ENCODE measurements around the gene FAM221B. TPM values are rescaled to one million over a fixed set of nuclear protein-coding genes. Genes with fewer than 3 reads are reported as not detected.
A peak's percentile ranks its signal among the peaks of the same experiment; 100 is the strongest.

FAM221B gene
- total and polyA plus RNA-seq, 7 donors = 0.03 TPM; not detected in 6

- no peak for DNase-seq
- TF ChIP-seq, protein P1, sequence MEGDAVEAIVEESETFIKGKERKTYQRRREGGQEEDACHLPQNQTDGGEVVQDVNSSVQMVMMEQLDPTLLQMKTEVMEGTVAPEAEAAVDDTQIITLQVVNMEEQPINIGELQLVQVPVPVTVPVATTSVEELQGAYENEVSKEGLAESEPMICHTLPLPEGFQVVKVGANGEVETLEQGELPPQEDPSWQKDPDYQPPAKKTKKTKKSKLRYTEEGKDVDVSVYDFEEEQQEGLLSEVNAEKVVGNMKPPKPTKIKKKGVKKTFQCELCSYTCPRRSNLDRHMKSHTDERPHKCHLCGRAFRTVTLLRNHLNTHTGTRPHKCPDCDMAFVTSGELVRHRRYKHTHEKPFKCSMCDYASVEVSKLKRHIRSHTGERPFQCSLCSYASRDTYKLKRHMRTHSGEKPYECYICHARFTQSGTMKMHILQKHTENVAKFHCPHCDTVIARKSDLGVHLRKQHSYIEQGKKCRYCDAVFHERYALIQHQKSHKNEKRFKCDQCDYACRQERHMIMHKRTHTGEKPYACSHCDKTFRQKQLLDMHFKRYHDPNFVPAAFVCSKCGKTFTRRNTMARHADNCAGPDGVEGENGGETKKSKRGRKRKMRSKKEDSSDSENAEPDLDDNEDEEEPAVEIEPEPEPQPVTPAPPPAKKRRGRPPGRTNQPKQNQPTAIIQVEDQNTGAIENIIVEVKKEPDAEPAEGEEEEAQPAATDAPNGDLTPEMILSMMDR (IDR thresholded peaks at IDR 0.05) = no peak
- no peak for TF ChIP-seq POLR2AphosphoS5 (IDR thresholded peaks at IDR 0.05)
- TF ChIP-seq EP300 (IDR thresholded peaks at IDR 0.05) = no peak
- TF ChIP-seq POLR2A (IDR thresholded peaks at IDR 0.05) = no peak
- Histone ChIP-seq H3K27ac (no peak overlapping the region), H3K9me3 (no peaks in the 10 kb centered on the region), H3K4me1 (no peaks in the 10 kb centered on the region), H3K4me3 (no peak overlapping the region), H3K36me3 (no peaks in the 10 kb centered on the region), H3K27me3 (no peaks in the 10 kb centered on the region)
- WGBS, 2 donors = 77 to 85% methylated on average over 2 of the region's 2 CpGs
- intact Hi-C loops (cut with DNase I) = no loop called here
Measured at GRCh38 chr9:35781066-35781465, 47.5 kb downstream of the FAM221B start.

GRCh38 chr9:35778496-35778895, 50.0 kb downstream of the FAM221B start:
- no peaks in the 10 kb centered on the region for H3K4me1 ChIP-seq
- no peak for DNase-seq
- no peak overlapping the region for H3K4me3 ChIP-seq
- H3K27ac ChIP-seq = no peak overlapping the region
- TF ChIP-seq, protein P1 (IDR thresholded peaks at IDR 0.05) = no peak
- TF ChIP-seq POLR2AphosphoS5 (IDR thresholded peaks at IDR 0.05) (no peak), EP300 (IDR thresholded peaks at IDR 0.05) (no peak), POLR2A (IDR thresholded peaks at IDR 0.05) (no peak)
- H3K36me3 ChIP-seq = no peaks in the 10 kb centered on the region
- no peaks in the 10 kb centered on the region for H3K27me3 ChIP-seq
- intact Hi-C loops (cut with DNase I) = no loop called here
- 90 to 92% methylated on average over 3 of the region's 3 CpGs for WGBS, 2 donors
- H3K9me3 ChIP-seq = no peaks in the 10 kb centered on the region

- 70 to 74% methylated on average over 4 of the region's 4 CpGs for WGBS, 2 donors
- peaks cover 0 to 11% (median 8%) of the 10 kb centered on the region in 4 donors for H3K4me1 ChIP-seq
Measured at GRCh38 chr9:35776018-35776417, 52.5 kb downstream of the FAM221B start.

DNA sequence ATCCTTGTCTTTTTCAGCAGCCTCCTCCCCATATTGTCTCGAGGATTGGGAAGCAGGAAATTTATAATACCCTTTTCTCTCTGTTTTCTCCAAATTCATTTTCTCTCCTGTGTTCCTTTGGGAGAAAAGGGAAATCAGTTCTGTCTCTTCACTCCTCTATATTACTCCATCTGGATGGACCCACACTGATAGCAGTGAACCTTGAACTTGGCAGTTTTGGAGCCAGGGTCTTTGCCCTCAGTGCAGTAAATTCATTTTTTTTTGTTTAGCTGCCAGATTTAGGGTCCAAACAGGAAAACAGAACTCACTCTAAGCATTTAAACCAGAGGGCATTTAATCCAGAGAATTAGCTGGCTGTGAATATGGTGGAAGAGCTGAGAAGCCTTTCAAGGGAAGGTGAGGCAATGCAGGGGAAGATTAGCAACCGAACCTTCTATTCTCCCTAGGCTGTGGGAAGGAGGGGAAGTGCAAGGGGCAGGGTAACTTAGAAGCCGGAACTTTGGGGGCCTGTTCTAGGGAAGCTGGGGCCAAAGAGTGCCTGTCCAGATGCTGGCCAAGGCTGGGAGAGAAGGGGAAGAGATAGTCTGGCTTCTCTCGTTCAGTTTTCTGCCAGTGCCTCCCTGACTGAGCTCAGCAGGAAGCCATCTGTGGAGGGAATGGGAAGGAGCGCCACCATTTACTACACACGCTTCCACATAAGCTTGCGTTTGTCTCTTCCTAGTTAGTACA, 53.5 kb downstream of the FAM221B start:
- intact Hi-C loops (cut with DNase I) = no loop called here
- H3K27ac ChIP-seq = no peak overlapping the region
- 66 to 80% methylated on average over 7 of the region's 7 CpGs for WGBS, 2 donors

More at GRCh38 chr9:35776018-35776417, 52.5 kb downstream of the FAM221B start:
- no peak overlapping the region for H3K27ac ChIP-seq
- DNase-seq = no peak
- H3K36me3 ChIP-seq = no peaks in the 10 kb centered on the region
- H3K27me3 ChIP-seq = no peaks in the 10 kb centered on the region
- H3K9me3 ChIP-seq = no peaks in the 10 kb centered on the region
- intact Hi-C loops (cut with DNase I) = no loop called here
- no peak overlapping the region for H3K4me3 ChIP-seq
- TF ChIP-seq, protein P1 (IDR thresholded peaks at IDR 0.05) = no peak
- no peak for TF ChIP-seq POLR2AphosphoS5 (IDR thresholded peaks at IDR 0.05)
- TF ChIP-seq EP300 (IDR thresholded peaks at IDR 0.05) = no peak
- no peak for TF ChIP-seq POLR2A (IDR thresholded peaks at IDR 0.05)

More for the DNA sequence above, 53.5 kb downstream of the FAM221B start:
- no peaks in the 10 kb centered on the region for H3K27me3 ChIP-seq
- TF ChIP-seq POLR2A (IDR thresholded peaks at IDR 0.05) = no peak
- no peak for TF ChIP-seq EP300 (IDR thresholded peaks at IDR 0.05)
- TF ChIP-seq POLR2AphosphoS5 (IDR thresholded peaks at IDR 0.05) = no peak
- TF ChIP-seq, protein P1 (IDR thresholded peaks at IDR 0.05) = no peak
- H3K36me3 ChIP-seq = no peaks in the 10 kb centered on the region
- DNase-seq = peak; percentile 72
- H3K4me3 ChIP-seq = no peak overlapping the region
- H3K4me1 ChIP-seq = peaks cover 0 to 20% (median 15%) of the 10 kb centered on the region in 4 donors
- no peaks in the 10 kb centered on the region for H3K9me3 ChIP-seq

Data from sigmoid colon (tissue), 7 donors.